Stimulated activated CD8-positive, alpha-beta memory T cell treated with anti-CD3 and anti-CD28 coated beads, Interleukin-2, amount 100 ng/mL, for 48 hours (primary cell): Measurements from ENCODE around the gene SPPL2B.

Source experiments
- DNase-seq, 2 donors: peaks; one replicate each; pipeline ENCODE4 v3.0.0-alpha.2; 2020; ENCODE audit warnings: low read depth in 2 of 2

SPPL2B gene

DNA sequence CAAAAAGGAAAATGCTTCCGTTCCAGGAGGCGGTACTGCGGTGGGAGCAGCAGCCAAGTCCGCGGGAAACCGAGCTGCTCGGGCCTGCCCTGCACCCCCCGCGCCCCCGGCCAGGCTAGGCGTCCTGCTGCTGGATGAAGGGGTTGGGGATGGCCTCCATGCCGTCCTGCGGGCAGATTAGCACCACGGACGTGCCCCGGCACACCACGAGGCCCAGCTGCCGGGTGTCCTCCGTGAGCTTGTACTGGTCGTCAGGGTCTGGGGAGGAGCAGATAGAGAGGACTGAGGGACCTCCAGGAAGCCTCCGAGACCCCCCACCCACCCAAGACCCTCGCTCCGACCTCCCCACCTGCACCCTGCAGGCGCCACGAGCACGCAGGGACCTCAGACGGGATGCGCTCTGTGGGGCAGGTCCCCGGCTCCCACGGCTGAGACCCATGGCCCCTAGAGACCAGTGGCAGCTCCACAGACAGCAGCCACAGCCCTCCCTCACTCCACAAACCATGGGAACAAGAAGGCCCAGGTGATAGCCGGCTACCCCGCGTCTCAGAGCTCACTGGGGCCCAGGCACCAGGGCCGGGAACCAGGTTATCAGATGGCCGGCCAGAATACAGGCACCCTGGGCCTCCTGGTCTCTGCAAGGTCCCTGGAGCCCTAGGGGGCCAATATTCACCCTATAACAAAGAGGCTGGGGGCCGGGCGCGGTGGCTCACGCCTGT is 6.8 kb upstream of the SPPL2B start:
- no peak for DNase-seq

DNA sequence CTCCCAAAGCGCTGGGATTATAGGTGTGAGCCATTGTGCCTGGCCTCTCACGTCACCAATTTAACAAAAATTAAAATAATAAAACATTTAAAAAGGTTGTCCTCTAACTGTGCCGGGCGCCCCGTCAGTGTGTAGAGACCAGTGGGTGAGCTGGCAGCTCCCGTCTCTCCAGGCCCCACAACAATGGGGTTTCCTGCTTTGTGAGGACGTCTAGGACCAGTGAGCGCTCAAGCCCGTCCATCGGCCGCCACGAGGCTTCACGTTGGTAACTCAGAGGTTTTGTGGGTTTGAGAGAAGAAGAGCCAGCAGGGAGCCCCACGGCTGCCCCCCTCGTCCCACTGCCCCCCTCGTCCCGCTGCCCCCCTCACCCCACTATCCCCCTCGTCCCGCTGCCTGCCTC is 4.8 kb upstream of the SPPL2B start:
- no peak for DNase-seq

DNA sequence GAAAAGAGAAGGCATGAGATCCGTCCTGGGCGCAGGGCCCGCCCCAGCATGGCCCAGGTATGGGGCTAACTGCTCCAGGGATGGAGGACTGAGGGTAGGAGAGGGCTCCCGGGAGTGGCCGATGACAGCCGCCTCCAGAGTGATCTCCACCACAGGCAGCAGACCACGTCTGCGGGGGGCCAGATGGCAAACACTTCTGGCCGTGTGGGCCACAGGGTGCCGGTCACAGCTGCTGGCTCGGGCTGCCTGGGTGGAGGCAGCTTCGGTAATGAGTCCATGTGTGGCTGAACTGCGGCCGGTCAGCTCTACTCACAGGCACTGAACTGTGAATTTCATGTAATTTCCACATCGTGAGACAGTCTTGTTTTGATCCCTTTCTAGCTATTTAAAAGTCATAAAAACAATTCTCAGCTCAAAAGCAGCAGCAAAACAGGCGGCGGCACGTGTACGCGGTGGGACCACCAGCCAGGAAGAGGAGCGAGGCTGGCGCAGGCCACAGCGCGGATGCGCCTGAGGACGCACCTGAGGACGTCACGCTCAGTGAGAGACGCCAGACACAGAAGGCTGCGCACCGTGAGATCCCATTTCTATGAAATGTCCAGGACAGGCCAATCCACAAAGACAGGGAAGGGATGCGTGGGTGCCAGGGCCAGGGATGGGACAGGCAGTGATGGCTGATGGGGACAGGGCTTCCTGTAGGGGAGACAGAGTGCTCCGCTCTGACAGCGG is 4.1 kb upstream of the SPPL2B start:
- no peak for DNase-seq

GRCh38 chr19:2325281-2326046 is 3.0 kb upstream of the SPPL2B start:
- no peak for DNase-seq

GRCh38 chr19:2326699-2327360 is 1.7 kb upstream of the SPPL2B start:
- DNase-seq, result no peak

DNA sequence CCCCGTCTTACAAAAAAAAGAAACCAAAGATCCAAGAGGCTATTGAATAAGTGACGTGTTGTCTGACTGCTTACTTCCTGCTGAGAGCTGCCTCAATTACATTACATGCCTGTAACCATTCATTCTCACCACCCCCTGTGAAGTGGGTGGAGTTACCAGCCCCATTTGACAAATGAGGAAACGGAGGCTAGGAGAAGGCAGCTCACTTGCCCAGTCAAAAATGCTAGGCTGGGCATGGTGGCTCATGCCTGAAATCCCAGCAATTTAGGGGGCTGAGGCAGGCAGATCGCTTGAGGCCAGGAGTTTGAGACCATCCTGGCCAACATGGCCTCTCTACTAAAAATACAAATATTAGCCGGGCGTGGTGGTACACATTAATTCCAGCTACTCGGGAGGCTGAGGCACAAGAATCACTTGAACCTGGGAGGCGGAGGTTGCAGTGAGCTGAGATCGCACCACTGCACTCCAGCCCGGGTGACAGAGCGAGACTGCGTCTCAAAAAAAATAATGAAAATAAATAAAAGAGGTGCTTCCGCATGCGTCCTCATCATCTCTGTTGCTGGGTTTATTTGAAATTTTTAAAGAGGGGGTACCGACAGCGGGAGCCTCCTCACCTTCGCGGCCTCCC is 597 bp upstream of the SPPL2B start:
- peak in 1 of 2 donors; percentile 32 for DNase-seq

DNA sequence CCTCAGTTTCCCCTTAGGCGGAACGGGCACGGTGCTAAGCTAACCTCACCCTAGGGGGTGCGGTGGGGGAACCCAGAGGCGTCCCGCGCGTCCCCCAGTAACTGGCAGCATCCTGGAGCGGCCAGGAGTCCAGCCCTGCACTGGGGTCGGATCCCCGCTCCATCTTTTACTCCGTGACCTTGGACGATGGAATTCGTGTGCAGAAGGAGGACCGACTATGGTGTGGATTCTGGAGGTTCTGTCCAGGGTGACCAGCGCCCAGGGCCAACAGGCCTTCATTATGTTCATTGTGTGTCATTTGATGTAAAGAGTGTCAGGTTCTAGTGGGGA is 630 bp downstream of the SPPL2B start:
- DNase-seq, result no peak

DNA sequence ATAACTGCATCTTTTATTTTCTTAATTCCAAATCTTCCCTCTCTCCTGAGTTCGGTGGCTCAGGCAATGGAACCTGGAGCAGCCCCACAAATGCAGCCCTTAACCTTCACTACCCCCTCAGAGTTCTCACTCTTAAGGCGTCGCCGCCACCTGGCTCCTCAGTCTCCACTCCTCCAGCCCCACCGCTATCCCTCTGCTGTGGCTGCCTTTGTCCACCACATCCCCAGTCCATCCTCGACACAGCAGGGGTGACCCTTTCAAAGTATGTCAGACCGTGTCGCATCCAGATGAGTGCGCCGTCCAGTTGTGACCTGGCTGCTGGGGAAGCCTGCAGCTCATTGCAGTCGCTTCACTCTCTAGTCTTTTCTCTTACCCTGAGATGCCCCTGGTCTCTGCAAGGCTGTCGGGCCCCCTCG is 1.0 kb downstream of the SPPL2B start:
- DNase-seq, result no peak

- DNase-seq, result no peak
Observed at GRCh38 chr19:2330255-2330631, 1.8 kb downstream of the SPPL2B start.

DNA sequence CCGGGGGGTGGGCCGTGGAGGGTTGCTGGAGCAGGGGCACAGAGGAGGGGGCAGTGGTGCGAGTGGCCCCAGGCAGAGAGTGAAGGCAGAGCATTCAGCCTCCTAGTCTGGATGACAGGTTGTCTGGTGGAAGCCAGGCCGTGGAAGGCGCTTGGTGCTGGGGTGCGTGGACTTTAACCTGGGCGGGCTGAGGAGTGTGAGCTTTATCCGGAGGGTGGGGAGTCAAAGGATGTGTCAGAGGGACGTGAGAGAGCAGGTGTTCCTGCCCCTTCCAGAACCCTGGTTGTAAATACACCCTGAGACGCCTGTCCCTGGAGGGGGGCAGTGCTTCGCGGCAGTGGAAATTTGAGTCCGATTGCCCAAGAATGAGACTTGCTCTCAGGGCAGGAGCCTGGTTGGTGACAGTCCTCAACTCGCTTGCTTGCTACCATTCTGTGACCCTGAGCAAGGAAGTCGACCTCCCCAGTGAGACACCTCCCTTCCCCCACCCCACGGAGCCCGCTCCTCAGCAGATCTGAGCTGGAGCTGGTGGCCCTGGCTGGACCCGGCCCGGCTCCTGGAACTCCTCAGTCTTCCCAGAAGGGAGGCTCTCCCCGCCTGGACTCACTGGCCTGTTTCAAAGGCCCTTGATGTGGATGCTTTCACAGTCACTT is 2.3 kb downstream of the SPPL2B start:
- no peak for DNase-seq

DNA sequence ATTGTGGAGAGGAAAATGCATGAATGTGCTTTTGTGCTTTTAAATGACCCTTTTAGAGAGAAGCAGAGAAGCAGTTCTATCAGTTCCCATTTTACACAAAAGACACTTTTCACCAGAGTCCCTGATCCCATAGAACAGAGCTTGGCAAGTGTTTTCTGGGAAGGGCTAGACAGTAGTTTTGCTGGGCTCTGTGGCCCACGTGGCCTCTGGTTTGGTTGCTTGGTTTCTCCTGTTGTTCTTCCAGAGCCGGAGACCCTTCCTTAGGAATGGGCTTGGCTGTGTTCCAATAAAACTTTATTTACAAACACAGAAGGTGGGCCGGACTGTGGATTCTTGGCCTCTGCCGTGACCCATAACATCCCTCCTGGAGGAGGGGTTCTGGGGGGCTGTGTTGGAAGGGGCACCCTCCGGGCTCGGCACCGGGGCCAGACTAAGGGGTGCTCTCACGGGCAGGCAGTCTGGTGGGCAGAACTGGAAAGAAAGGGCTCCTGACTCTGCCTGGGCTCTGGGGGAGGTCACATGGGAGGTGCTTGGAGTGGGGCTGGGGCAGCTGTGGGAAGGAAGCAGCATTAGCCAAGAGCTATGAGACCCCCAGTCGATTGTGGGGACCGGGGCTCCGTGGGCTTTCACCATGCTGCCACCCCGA is 3.2 kb downstream of the SPPL2B start:
- DNase-seq, result no peak

DNA sequence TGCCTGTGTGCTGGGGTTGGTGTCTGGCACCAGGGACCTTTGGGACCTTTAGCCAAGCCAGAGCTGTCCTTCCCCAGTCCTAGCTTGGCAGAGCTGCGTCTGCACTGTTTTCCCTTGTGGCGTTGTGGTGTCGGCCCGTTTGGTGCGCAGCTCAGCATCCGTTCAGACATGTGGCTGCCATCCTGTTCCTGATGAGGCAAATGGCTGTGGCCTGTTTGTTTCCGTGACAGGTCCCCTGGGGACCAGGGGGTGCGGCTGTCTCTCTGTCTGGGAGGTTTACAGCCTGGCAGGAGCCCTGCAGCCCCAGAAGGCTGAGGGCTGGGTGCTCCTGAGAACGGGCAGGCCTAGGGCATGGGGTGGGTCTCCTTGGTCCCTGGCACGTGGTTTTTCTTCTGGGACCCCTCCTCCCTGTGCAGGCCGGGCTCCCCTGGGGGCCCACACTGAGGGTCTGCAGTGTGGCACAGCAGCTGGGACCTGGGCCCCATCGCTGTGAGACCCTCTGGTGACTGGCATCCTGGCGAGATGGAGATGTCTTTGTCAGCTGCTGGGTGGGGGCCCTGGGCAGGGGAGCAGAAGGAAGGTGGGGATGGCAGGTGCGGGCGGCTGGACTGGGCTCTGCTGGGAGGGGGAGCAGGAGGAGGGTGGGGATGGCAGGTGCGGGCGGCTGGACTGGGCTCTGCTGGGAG is 4.0 kb downstream of the SPPL2B start:
- DNase-seq, result no peak

- no peak for DNase-seq
Observed at GRCh38 chr19:2333027-2333806, 4.7 kb downstream of the SPPL2B start.

GRCh38 chr19:2333807-2334211 is 5.3 kb downstream of the SPPL2B start:
- DNase-seq, result no peak

DNA sequence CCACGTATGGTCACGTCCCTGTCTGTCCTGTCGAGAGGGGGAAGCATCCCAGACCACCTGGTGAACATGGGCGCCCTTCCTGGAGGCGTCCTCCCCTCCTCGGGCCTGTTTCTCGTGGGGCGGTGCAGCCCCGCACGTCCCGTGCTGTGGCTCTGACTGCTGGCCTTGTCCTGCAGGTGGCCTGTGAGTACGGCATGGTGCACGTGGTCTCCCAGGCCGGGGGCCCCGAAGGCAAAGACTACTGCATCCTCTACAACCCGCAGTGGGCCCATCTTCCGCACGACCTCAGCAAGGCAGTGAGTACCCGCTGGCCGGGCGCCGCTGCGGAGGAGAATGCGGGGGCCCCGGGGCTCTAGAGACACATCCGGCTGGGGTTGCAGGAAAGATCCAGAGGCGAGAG is 5.9 kb downstream of the SPPL2B start:
- no peak for DNase-seq

DNA sequence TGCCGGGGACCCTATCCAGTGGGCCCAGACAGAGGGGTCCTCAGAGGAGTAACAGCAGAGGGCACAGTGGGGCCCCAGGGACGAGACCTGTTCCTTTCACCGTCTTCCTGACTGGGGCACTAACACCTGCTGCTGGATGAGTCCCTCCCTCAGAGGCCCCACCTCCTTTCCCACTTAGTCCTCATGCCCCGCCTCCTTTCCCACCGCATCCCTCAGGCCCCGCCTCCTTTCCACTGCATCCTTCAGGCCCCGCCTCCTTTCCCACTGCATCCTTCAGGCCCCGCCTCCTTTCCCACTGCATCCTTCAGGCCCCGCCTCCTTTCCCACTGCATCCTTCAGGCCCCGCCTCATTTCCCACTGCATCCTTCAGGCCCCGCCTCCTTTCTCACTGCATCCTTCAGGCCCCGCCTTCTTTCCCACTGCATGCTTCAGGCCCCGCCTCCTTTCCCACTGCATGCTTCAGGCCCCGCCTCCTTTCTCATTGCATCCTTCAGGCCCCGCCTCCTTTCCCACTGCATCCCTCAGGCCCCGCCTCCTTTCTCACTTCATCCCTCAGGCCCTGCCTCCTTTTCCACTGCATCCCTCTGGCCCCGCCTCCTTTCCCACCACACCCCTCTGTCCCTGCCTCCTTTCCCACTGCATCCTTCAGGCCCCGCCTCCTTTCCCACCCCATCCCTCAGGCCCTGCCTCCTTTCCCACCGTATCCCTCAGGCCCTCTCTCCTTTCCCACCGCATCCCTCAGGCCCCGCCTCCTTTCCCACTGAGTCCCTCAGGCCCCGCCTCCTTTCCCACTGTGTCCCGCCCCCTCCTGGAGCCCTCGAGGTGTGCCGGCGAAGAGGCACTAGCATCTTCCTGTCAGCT is 6.7 kb downstream of the SPPL2B start:
- no peak for DNase-seq

DNA sequence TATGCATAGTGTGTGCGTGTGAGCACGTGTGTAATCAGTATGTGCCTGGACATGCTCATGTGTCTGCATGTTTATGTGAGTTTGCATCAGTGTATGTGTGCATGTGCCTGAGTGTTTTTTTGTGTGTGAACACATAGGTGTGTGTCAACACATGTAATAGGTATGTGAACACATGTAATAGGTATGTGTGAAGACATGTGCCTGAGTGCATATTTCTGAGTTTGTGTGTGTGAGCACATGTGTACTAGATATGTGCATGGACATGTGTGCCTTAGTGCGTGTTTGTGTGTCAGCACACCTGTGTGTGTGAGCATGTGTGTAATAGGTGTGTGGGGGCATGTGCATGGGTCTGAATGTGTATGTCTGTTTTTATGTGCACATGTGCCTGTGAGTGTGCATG is 7.4 kb downstream of the SPPL2B start:
- DNase-seq, result no peak

- DNase-seq, result no peak
Observed at GRCh38 chr19:2336528-2337328, 8.2 kb downstream of the SPPL2B start.
